GM10248 (cell line): ENCODE results near the gene EYA2.

Source experiments
- CTCF ChIA-PET: fragments of 300-600 bp; sonication (Branson Sonifier 250); formaldehyde crosslinking; extraction: SDS; loops from one replicate; lab custom pipeline; 2021; ENCODE audit warnings: antibody characterized with exemption; lab: Yijun Ruan, JAX
- POLR2A ChIA-PET: fragments of 350-650 bp; sonication (Branson Sonifier 250); formaldehyde crosslinking; extraction: SDS; loops from one replicate; lab custom pipeline; 2020; ENCODE audit warnings: antibody characterized with exemption; lab: Yijun Ruan, JAX
- DNase-seq: peaks from one replicate; pipeline ENCODE4 v3.0.0; 2012; ENCODE audit errors: extremely low spot score
- TF ChIP-seq, protein P1 (sequence below): IDR thresholded peaks from 2 replicates; pipeline ENCODE4 v1.5.1; 2012; ENCODE audit warnings: mild to moderate bottlenecking, low read depth; ENCODE audit errors: extremely low read depth, missing control alignments, control extremely low read depth

Gene EYA2

DNA sequence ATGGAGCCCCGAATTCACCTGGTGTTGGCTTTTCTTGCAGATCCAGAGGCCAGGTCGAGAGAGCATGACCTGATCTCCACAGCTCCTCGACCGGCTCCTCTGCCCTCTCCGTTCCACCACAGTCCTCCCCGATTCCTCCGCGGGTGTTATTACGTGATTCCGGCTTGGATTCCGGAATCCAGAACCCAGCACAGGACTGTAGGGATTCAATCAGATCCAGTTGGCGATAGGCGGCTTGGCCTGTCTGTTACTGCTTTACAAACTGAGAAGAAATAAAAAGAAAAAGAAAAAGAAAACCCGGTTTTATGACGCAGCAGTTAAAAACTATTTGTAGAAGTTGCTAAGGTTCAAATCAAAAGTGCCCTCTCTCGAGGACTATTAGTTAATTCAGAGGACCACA is 222.7 kb downstream of the EYA2 start:
- ChIA-PET CTCF (no interaction called here), POLR2A (no interaction called here)
- DNase-seq = no peak
- TF ChIP-seq, protein P1, sequence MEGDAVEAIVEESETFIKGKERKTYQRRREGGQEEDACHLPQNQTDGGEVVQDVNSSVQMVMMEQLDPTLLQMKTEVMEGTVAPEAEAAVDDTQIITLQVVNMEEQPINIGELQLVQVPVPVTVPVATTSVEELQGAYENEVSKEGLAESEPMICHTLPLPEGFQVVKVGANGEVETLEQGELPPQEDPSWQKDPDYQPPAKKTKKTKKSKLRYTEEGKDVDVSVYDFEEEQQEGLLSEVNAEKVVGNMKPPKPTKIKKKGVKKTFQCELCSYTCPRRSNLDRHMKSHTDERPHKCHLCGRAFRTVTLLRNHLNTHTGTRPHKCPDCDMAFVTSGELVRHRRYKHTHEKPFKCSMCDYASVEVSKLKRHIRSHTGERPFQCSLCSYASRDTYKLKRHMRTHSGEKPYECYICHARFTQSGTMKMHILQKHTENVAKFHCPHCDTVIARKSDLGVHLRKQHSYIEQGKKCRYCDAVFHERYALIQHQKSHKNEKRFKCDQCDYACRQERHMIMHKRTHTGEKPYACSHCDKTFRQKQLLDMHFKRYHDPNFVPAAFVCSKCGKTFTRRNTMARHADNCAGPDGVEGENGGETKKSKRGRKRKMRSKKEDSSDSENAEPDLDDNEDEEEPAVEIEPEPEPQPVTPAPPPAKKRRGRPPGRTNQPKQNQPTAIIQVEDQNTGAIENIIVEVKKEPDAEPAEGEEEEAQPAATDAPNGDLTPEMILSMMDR = no peak

DNA sequence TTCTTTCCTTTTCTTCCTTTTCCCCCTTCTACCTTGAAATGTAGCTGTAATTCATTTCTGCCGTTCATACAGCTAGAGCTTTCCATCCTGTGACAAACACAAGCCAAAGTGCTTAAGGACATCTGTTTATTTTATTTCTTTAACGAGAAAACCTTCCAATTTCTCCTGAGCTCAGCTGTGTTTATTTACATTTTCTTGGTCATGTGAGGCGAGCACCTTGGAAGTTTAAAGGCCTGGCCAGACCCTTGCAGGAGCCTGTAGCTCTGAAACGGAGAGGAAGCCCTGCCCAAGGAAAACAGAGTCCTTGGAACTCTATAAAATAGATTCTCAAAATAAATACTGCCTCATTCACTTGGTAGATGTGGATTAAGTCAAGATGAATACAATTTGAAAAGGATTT is 223.1 kb downstream of the EYA2 start:
- no peak for DNase-seq
- CTCF ChIA-PET = no interaction called here
- TF ChIP-seq, protein P1 = no peak
- POLR2A ChIA-PET = no interaction called here

DNA sequence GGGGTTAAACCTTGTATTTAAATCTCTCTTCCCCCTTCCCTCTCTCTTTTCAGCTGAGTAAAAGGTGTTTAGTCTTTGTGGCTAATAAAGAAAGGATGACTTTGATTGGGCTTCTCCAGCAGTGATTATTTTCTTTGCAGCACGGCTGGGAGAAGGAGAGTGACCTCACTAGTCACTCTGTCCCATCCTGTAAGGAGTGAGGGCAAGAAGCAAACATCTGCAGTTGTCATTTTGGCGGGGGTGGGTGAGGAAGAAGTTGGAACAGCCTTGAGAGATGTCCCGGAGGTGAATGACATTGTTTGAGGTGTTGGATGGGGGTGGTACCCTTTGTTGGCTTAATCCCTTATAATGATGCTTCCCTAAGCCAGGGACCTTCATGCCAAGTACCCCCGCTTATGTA is 223.6 kb downstream of the EYA2 start:
- ChIA-PET CTCF (no interaction called here), POLR2A (no interaction called here)
- TF ChIP-seq, protein P1 = no peak
- DNase-seq = no peak

DNA sequence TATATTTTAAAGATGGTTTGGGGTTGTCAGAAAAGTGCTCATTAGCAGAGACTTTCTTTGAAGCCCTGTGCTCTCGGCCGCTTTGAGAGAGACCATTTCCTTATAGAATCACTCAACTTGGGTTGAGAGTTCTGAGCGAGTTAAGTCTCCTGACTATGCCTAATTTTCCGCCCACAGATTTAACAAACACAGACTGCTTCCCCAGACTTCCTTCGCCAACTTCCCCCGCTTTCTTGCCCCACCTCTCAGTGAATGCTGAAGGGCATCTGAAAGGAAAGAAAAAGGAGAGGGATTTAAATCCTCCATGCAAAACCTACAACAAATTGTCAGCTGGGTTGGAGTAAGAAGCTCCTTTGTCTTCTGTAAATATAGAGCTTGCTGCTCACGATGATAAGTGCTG is 224.0 kb downstream of the EYA2 start:
- TF ChIP-seq, protein P1 = no peak
- POLR2A ChIA-PET = no interaction called here
- CTCF ChIA-PET = no interaction called here
- DNase-seq = no peak

DNA sequence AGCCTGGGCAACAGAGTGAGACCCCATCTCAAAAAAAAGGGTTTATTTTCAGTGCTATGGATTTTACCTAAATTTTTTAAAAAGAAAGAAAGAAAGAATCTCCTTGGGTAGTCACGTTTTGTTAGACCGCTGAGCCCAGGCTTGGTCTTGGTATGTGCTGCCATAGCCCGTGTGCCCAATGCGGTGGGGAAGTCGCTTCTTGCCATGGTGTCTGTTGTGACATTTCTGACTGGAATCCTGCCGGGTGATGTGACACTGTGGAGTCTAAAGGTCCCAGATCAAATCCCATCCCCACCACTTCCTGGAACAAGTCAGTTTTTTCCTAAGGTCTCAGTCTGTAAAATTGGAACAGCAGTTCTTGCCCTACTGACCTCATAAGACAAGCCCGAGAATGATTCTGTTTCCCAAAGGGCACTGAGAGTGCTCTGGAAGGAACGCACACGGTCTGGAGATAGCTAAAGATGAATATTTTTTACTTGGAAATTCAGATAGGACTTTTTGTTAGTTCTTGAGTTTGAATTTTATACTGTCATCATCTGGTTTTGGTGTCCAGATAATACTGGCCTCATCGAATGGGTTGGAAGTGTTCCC is 225.8 kb downstream of the EYA2 start:
- TF ChIP-seq, protein P1 = no peak
- DNase-seq = no peak
- CTCF ChIA-PET = no interaction called here
- POLR2A ChIA-PET = no interaction called here

DNA sequence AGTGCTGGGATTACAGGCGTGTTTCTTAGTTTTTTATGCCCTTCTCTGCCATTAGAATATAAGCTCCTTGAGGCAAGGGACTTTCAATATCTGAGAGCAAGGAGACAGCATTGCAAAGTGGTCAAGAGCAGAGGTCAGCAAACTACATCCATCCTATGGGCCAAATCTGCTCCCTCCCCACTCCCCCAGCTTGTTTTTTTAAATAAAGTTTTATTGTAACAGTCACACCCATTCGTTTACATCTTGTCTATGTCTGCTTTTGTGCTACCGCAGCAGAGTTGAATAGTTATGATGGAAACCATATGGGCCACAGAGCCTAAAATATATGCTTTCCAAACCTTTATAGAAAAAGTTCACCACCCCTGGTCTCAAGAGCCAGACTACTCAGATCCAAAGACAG is 227.9 kb downstream of the EYA2 start:
- POLR2A ChIA-PET = interaction anchor here (0.7 kb wide), 1 partner anchor 14 kb away, joined by 7 read pairs; no protein-coding TSS in a partner anchor
- TF ChIP-seq, protein P1 = no peak
- no peak for DNase-seq
- CTCF ChIA-PET = interaction anchor here (0.6 to 1.2 kb wide), 3 partner anchors 21 to 995 kb away, joined by 3 read pairs; no protein-coding TSS in a partner anchor
